ENCODE results near the gene HOXB7.

HOXB7 gene

GRCh38 chr17:48561884-48562810 is 48.7 kb downstream of the HOXB7 start:
- DNase-seq (ENCODE audit: extremely low spot score) = no peak
- POLR2A ChIA-PET = no interaction called here
- no peak for TF ChIP-seq CTCF (IDR thresholded peaks at IDR 0.05; ENCODE audit: control extremely low read depth, extremely low read depth, low read depth, missing control alignments)
- CTCF ChIA-PET = interaction anchor here (0.7 to 1.1 kb wide), 4 partner anchors 10 to 27 kb away, joined by 3 read pairs; no protein-coding TSS in a partner anchor

GRCh38 chr17:48559840-48560817 is 50.7 kb downstream of the HOXB7 start:
- no peak for DNase-seq (ENCODE audit: extremely low spot score)
- ChIA-PET CTCF (interaction anchor here (1.1 kb wide), 1 partner anchor 303 kb away, joined by 3 read pairs; no protein-coding TSS in a partner anchor), POLR2A (no interaction called here)
- no peak for TF ChIP-seq CTCF (IDR thresholded peaks at IDR 0.05; ENCODE audit: control extremely low read depth, extremely low read depth, low read depth, missing control alignments)

- DNase-seq (ENCODE audit: extremely low spot score) = no peak
- POLR2A ChIA-PET = no interaction called here
- CTCF ChIA-PET = interaction anchor here (1.1 kb wide), 1 partner anchor 302 kb away, joined by 3 read pairs; no protein-coding TSS in a partner anchor
- TF ChIP-seq CTCF (IDR thresholded peaks at IDR 0.05; ENCODE audit: control extremely low read depth, extremely low read depth, low read depth, missing control alignments) = no peak
These were observed 51.5 kb downstream of the HOXB7 start for GRCh38 chr17:48559122-48559839.

- POLR2A ChIA-PET = no interaction called here
- CTCF ChIA-PET = no interaction called here
- DNase-seq (ENCODE audit: extremely low spot score) = no peak
- TF ChIP-seq CTCF (IDR thresholded peaks at IDR 0.05; ENCODE audit: control extremely low read depth, extremely low read depth, low read depth, missing control alignments) = no peak
These were observed 52.0 kb downstream of the HOXB7 start for GRCh38 chr17:48558831-48559121.

- no peak for DNase-seq (ENCODE audit: extremely low spot score)
These were observed 52.6 kb downstream of the HOXB7 start for GRCh38 chr17:48558057-48558830.

More at GRCh38 chr17:48558057-48558830, 52.6 kb downstream of the HOXB7 start:
- no peak for TF ChIP-seq CTCF (IDR thresholded peaks at IDR 0.05; ENCODE audit: control extremely low read depth, extremely low read depth, low read depth, missing control alignments)
- POLR2A ChIA-PET = no interaction called here
- CTCF ChIA-PET = interaction anchor here (1.4 kb wide), 1 partner anchor 8 kb away, joined by 3 read pairs; no protein-coding TSS in a partner anchor
